ENCODE measurements around the gene CHMP3.

Gene CHMP3

GRCh38 chr2:86542814-86543213, 20.4 kb downstream of the CHMP3 start:
- peaks cover 24% of the 10 kb centered on the region for H3K36me3 Mint-ChIP-seq
- no peak overlapping the region for H3K27ac Mint-ChIP-seq
- no peak overlapping the region for H3K4me3 Mint-ChIP-seq

GRCh38 chr2:86541334-86541733, 21.9 kb downstream of the CHMP3 start:
- H3K27ac Mint-ChIP-seq = no peak overlapping the region

More at GRCh38 chr2:86542814-86543213, 20.4 kb downstream of the CHMP3 start:
- ATAC-seq (no peak), DNase-seq (ENCODE audit: low spot score in 2 of 2) (no peak)
- H3K9me3 Mint-ChIP-seq = no peaks in the 10 kb centered on the region
- no peaks in the 10 kb centered on the region for H3K4me1 Mint-ChIP-seq

GRCh38 chr2:86533589-86533988, 29.7 kb downstream of the CHMP3 start:
- H3K27ac Mint-ChIP-seq = no peak overlapping the region
- peaks cover 5% of the 10 kb centered on the region for H3K9me3 Mint-ChIP-seq
- DNase-seq (ENCODE audit: low spot score in 2 of 2) = no peak
- ATAC-seq = no peak
- no peaks in the 10 kb centered on the region for H3K4me1 Mint-ChIP-seq
- peaks cover 9% of the 10 kb centered on the region for H3K36me3 Mint-ChIP-seq
- H3K4me3 Mint-ChIP-seq = no peak overlapping the region

More at GRCh38 chr2:86541334-86541733, 21.9 kb downstream of the CHMP3 start:
- ATAC-seq (no peak), DNase-seq (ENCODE audit: low spot score in 2 of 2) (no peak)
- Mint-ChIP-seq H3K36me3 (peaks cover 12% of the 10 kb centered on the region), H3K4me3 (no peak overlapping the region), H3K4me1 (no peaks in the 10 kb centered on the region), H3K9me3 (no peaks in the 10 kb centered on the region)

GRCh38 chr2:86525421-86526340, 37.6 kb downstream of the CHMP3 start:
- no peak for DNase-seq (ENCODE audit: low spot score in 2 of 2)

GRCh38 chr2:86523491-86523890, 39.8 kb downstream of the CHMP3 start:
- H3K4me1 Mint-ChIP-seq = no peaks in the 10 kb centered on the region
- H3K4me3 Mint-ChIP-seq = no peak overlapping the region
- ATAC-seq (no peak), DNase-seq (ENCODE audit: low spot score in 2 of 2) (no peak)
- H3K9me3 Mint-ChIP-seq = peaks cover 4% of the 10 kb centered on the region
- H3K36me3 Mint-ChIP-seq = peaks cover 29% of the 10 kb centered on the region
- no peak overlapping the region for H3K27ac Mint-ChIP-seq

More at GRCh38 chr2:86525421-86526340, 37.6 kb downstream of the CHMP3 start:
- Mint-ChIP-seq H3K27ac (no peak overlapping the region), H3K9me3 (no peaks in the 10 kb centered on the region), H3K4me1 (no peaks in the 10 kb centered on the region), H3K4me3 (no peak overlapping the region), H3K36me3 (peaks cover 40% of the 10 kb centered on the region)
- no peak for ATAC-seq

- H3K36me3 Mint-ChIP-seq = peaks cover 25% of the 10 kb centered on the region
- H3K27ac Mint-ChIP-seq = no peak overlapping the region
- no peaks in the 10 kb centered on the region for H3K4me1 Mint-ChIP-seq
- no peak overlapping the region for H3K4me3 Mint-ChIP-seq
- ATAC-seq (no peak), DNase-seq (ENCODE audit: low spot score in 2 of 2) (no peak)
- H3K9me3 Mint-ChIP-seq = peaks cover 4% of the 10 kb centered on the region
Measured at GRCh38 chr2:86522711-86523110, 40.5 kb downstream of the CHMP3 start.

GRCh38 chr2:86521922-86522321, 41.3 kb downstream of the CHMP3 start:
- Mint-ChIP-seq H3K4me3 (no peak overlapping the region), H3K9me3 (peaks cover 4% of the 10 kb centered on the region), H3K27ac (no peak overlapping the region), H3K4me1 (no peaks in the 10 kb centered on the region), H3K36me3 (peaks cover 17% of the 10 kb centered on the region)
- ATAC-seq = no peak
- no peak for DNase-seq (ENCODE audit: low spot score in 2 of 2)

- no peaks in the 10 kb centered on the region for H3K36me3 Mint-ChIP-seq
- no peak for DNase-seq (ENCODE audit: low spot score in 2 of 2)
- no peak overlapping the region for H3K27ac Mint-ChIP-seq
- H3K4me1 Mint-ChIP-seq = no peaks in the 10 kb centered on the region
- peaks cover 4% of the 10 kb centered on the region for H3K9me3 Mint-ChIP-seq
- no peak for ATAC-seq
- H3K4me3 Mint-ChIP-seq = no peak overlapping the region
Measured at GRCh38 chr2:86520153-86520552, 43.1 kb downstream of the CHMP3 start.

GRCh38 chr2:86519349-86519748, 43.9 kb downstream of the CHMP3 start:
- ATAC-seq (no peak), DNase-seq (ENCODE audit: low spot score in 2 of 2) (no peak)
- peaks cover 4% of the 10 kb centered on the region for H3K9me3 Mint-ChIP-seq
- H3K27ac Mint-ChIP-seq = no peak overlapping the region
- no peaks in the 10 kb centered on the region for H3K36me3 Mint-ChIP-seq
- H3K4me3 Mint-ChIP-seq = no peak overlapping the region
- no peaks in the 10 kb centered on the region for H3K4me1 Mint-ChIP-seq

GRCh38 chr2:86518481-86518880, 44.8 kb downstream of the CHMP3 start:
- Mint-ChIP-seq H3K4me3 (no peak overlapping the region), H3K27ac (no peak overlapping the region), H3K4me1 (no peaks in the 10 kb centered on the region), H3K36me3 (no peaks in the 10 kb centered on the region), H3K9me3 (peaks cover 4% of the 10 kb centered on the region)
- DNase-seq (ENCODE audit: low spot score in 2 of 2) = no peak
- no peak for ATAC-seq

GRCh38 chr2:86513948-86514660, 49.1 kb downstream of the CHMP3 start:
- DNase-seq (ENCODE audit: low spot score in 2 of 2) (no peak), ATAC-seq (no peak)
- peaks cover 6% of the 10 kb centered on the region for H3K36me3 Mint-ChIP-seq
- H3K4me3 Mint-ChIP-seq = no peak overlapping the region
- no peak overlapping the region for H3K27ac Mint-ChIP-seq
- H3K4me1 Mint-ChIP-seq = no peaks in the 10 kb centered on the region
- H3K9me3 Mint-ChIP-seq = no peaks in the 10 kb centered on the region

GRCh38 chr2:86512892-86513291, 50.4 kb downstream of the CHMP3 start:
- ATAC-seq (no peak), DNase-seq (ENCODE audit: low spot score in 2 of 2) (no peak)
- Mint-ChIP-seq H3K27ac (no peak overlapping the region), H3K36me3 (peaks cover 15% of the 10 kb centered on the region), H3K4me3 (no peak overlapping the region), H3K9me3 (no peaks in the 10 kb centered on the region), H3K4me1 (no peaks in the 10 kb centered on the region)

GRCh38 chr2:86512034-86512433, 51.2 kb downstream of the CHMP3 start:
- no peaks in the 10 kb centered on the region for H3K4me1 Mint-ChIP-seq
- no peak overlapping the region for H3K4me3 Mint-ChIP-seq
- DNase-seq (ENCODE audit: low spot score in 2 of 2) (no peak), ATAC-seq (no peak)
- H3K36me3 Mint-ChIP-seq = peaks cover 23% of the 10 kb centered on the region
- H3K9me3 Mint-ChIP-seq = no peaks in the 10 kb centered on the region
- no peak overlapping the region for H3K27ac Mint-ChIP-seq

- H3K4me3 Mint-ChIP-seq = no peak overlapping the region
Measured at GRCh38 chr2:86510436-86510933, 52.8 kb downstream of the CHMP3 start.

GRCh38 chr2:86507600-86507999, 55.6 kb downstream of the CHMP3 start:
- DNase-seq (ENCODE audit: low spot score in 2 of 2) (no peak), ATAC-seq (no peak)
- H3K4me1 Mint-ChIP-seq = no peaks in the 10 kb centered on the region
- H3K36me3 Mint-ChIP-seq = peaks cover 64% of the 10 kb centered on the region
- no peaks in the 10 kb centered on the region for H3K9me3 Mint-ChIP-seq
- no peak overlapping the region for H3K4me3 Mint-ChIP-seq
- H3K27ac Mint-ChIP-seq = no peak overlapping the region

More at GRCh38 chr2:86510436-86510933, 52.8 kb downstream of the CHMP3 start:
- DNase-seq (ENCODE audit: low spot score in 2 of 2) (no peak), ATAC-seq (no peak)
- H3K9me3 Mint-ChIP-seq = no peaks in the 10 kb centered on the region
- no peak overlapping the region for H3K27ac Mint-ChIP-seq
- no peaks in the 10 kb centered on the region for H3K4me1 Mint-ChIP-seq
- H3K36me3 Mint-ChIP-seq = peaks cover 39% of the 10 kb centered on the region
